Activated CD4-positive, alpha-beta T cell treated with anti-CD3 and anti-CD28 coated beads, Interleukin-2, amount 50 U/mL, for 24 hours (primary cell): ENCODE measurements around the gene CALML3.

Experiments used
- DNase-seq, 2 donors: peaks; one replicate each; pipeline ENCODE4 v3.0.0-alpha.2; 2020; ENCODE audit warnings: low read depth in 1 of 2, low spot score in 1 of 2

The CALML3 gene

DNA sequence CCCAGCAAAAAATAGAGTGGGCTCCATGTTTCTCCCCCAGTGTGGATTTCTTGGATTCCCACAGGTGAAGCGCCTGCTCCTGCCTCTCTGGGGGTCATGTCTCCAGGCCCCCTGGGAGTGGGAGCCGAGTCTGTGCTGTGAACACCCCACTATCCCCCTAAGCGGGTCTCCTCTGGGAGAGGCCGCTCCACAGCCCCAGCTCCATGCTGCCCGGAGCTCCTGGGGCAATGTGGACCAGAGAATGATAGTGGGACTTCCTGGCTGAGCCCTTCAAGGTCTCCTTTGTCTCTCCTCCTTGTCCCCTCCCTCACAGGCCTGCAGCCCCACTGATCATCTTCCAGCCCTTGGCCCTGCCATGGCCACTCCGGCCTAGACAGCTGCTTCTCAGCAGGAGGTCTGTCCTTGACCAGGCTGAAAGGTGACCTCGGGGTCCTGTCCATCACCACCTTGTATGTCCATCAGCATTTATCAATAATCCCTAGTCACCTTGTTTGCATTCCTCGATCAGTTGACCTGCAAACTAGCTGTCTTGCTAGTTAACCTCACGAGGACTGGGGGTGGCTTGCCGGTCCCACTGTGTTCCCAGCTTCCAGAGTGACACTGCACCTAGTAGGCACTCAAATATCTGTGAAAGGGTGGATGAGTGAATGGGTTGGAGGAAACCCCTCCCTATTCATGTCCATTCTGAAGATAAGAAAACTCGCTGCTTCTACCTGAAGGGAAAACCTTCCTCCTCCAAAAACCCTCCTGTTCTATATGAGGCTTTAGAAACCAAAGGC is 776 bp upstream of the CALML3 start:
- no peak for DNase-seq

GRCh38 chr10:5525561-5526341 is 990 bp downstream of the CALML3 start:
- no peak for DNase-seq

- no peak for DNase-seq
Measured at GRCh38 chr10:5526691-5527331, 2.0 kb downstream of the CALML3 start.

DNA sequence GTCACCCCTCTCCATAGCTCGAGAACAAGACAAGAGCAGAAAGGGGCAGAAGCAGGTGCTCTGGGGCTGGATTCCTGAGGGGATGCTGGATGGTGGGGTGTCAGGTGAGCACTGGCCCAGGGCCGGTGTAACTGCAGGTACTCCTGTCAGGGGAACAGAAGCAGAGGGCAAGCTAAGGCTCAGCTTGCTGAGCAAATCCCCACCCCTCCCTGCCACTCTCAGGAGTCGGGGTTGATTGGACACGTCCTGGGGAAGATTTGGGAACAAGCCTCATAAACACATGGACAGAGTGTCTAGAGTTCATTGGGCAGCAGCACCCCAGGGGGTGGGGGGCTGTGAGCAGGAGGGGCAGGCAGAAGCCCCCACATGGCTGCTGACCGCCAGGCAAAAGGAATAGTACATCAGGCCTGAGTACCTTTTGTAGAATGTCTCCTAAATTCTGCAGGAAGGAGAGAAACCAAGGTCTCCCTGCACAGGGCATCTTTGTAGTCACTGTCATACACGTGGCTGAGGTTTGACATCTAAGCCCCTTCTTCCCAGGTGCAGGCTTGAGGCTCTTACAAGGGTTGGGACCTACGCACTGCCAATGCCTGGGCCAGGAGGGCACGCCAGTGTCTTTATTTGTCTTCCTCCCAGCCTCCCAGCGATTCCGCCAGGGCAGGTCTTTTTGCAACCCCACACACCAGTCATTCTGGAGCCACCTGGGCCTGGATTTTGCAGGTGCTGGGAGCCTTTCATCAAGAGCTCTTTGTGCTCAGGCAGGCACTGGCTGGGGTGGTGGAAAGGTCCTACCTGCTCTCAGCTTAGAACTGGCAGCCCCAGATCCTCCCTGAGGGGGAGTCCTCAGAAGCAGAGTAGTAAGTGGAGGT is 2.8 kb downstream of the CALML3 start:
- no peak for DNase-seq

DNA sequence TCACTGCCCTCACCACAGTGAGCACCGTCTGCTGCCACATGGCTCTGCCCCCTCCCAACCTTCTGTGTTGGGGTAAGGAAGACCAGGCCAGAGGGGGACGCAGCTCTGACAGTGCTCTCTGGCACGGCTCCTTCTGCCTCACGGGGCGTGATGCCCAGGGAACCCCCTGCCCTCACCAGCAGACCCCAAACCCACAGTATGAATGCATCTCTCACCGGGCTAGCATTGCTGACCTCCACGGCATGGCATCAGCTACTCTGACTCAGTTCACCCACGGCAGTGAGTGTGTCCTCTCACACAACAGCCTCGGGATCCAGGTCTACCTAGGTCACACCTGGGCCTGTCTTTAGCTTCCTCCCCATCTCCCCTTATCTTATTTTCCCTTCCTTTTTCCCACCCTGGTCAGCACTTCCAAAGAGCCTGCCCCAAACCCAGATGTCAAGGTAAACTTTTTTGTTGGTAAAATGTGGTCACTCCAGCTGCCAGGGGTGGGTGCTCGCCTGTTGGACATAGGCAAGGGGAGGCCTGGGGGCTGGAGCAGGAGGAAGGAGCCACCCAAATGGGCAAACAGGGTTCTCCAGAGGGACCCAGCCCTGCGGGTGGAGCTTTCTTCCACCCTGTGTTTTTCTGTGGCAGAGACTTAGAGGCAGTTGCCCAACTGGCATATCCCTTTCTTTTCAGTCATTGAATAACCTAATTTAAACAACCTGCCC is 4.4 kb downstream of the CALML3 start:
- no peak for DNase-seq

DNA sequence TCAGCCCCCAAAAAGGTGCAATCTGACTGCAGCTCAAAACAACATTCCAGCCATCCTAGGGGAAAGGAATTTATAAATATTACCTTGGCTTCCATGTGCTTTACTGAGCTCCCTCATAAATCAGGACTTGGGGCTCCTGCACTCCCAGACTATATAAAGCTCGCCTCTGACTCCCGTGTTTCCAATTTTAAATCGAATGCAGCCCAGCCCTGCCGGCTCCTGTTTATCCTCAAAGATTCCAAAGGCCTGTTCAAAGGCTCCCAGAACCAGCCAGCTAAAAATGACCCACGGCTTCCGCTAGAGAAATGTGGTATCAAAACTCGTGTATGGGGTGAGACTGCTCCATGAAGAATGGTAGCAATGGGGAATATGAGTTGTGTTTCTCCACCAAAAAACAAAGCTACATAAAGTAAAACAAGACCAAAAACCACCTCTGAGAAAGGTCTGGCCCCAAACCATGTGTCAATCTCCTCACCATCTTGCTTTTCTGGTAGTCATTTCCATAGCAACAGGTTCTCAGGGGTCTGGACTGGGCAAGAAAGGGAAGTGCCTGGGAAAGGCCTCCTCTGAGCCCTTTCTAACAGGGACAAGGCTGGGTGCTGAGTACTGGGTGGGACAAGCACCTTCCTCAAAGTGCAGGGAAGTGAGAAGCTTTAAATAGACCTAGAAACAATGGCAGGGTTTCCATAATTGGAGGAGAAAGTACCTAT is 5.1 kb downstream of the CALML3 start:
- DNase-seq, result no peak

- no peak for DNase-seq
Measured at GRCh38 chr10:5530412-5530806, 5.6 kb downstream of the CALML3 start.

- DNase-seq, result no peak
Measured at GRCh38 chr10:5530846-5531557, 6.2 kb downstream of the CALML3 start.

GRCh38 chr10:5531558-5532306 is 7.0 kb downstream of the CALML3 start:
- DNase-seq, result no peak

- no peak for DNase-seq
Measured at GRCh38 chr10:5532307-5532605, 7.5 kb downstream of the CALML3 start.

GRCh38 chr10:5532618-5533097 is 7.9 kb downstream of the CALML3 start:
- no peak for DNase-seq

- DNase-seq, result no peak
Measured at GRCh38 chr10:5533098-5533731, 8.5 kb downstream of the CALML3 start.

DNA sequence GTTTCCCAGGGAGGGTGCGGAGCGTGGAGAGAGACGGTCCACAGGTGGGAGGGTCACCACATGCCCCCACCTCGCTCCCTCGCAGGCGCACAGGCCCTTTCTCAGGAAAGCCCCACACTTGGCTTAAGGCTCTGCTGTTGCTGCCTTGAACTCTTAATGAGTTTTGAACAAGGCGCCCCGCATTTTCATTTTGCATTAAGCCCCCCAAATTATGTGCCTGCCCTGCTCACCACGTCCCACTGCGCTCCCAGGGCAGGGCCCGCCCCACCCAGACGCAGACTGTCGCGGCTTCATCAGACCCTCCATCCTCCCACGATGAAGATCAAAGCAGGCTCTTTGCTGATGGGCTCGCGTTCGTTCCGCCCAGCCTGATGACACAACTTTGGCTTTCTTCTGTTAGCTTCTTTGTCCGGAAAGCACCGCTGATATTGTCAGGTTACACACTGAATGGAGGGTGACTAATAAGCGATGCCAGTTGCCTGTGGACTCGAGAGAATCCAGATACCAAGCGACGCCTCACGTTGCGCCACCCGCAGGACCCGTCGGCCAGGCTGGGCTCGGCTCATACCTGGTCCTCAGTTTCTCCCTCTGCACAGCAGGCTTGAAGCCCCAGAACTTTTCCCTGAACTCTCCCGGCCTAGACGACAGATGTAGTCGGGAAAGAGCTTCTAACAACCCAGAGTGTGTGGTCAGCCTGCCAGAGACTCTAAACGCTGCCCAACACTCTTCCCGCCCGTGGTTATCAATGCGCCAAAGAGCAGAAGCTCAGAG is 9.5 kb downstream of the CALML3 start:
- DNase-seq, result no peak

GRCh38 chr10:5534880-5535856 is 10.4 kb downstream of the CALML3 start:
- no peak for DNase-seq

DNA sequence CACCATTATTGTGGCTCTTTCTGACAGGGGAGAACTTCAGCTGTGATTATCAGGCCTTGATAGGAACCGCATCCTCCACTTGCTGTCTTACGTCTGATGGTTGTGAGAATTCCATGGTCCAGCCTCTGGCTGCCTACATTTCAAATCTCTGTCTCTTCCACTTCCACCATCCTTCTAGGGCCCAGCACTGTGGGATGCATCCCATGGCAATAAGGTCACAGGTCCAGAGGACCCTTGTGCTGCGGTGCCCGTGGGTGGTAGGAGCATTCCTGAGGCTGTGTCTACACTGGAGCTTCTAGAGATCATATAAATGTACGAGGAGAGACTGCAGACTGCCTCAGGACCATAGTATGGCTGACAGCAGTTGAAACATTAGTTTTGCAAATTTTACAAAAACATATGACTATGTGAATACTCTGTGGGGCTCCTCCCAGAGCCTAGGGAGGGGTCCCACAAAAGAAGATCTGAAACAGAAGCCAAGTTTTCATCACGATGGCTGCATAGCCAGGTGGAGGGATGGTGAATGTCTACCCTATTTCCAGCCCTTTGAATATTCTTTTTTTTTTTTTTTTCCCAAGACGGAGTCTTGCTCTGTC is 11.8 kb downstream of the CALML3 start:
- DNase-seq, result no peak

DNA sequence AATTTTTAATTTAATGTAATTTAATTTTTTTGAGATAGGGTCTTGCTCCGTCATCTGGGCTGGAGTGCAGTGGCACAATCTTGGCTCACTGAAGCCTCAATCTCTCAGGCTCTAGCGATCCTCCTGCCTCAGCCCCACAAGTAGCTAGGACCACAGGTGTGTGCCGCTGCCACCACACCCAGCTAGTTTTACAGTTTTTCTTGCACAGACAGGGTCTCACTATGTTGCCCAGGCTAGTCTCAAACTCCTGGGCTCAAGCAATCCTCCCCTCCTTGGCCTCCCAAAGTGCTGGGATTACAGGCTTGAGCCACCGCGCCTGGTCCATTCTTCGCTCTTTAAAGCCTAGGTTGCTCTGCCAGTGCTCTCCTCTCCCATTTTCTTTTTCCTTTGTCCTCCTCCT is 12.9 kb downstream of the CALML3 start:
- DNase-seq, result no peak
